Heart left ventricle (tissue), 16 donors: ENCODE data around the gene CALML6. TPM values are rescaled to one million over a fixed set of nuclear protein-coding genes. Genes with fewer than 3 reads are reported as not detected.

Experiments
- ATAC-seq, 4 donors: fragments of 200-7000 bp; cut with Tn5 transposase; one replicate each; pipeline ENCODE4 v1.9.1; 2020 to 2022; ENCODE audit warnings: moderate library complexity in 4 of 4, mild to moderate bottlenecking in 3 of 4, moderate number of reproducible peaks in 1 of 4
- DNase-seq, 5 donors: peaks; one replicate each; pipeline ENCODE4 v3.0.0-alpha.2; 2020
- H3K27ac ChIP-seq, 12 donors: fragments of 200-600 bp; sonication (generic) in 4 of 12; one replicate each; pipeline versions ENCODE4 v1.5.0 to v1.8.0; 2016 to 2022; ENCODE audit warnings: mild to moderate bottlenecking in 2 of 12
- H3K27me3 ChIP-seq, 9 donors: fragments of 200-600 bp; sonication (generic) in 2 of 9; one replicate each; pipeline versions ENCODE4 v1.5.1 to v1.8.0; 2016 to 2022; ENCODE audit warnings: mild to moderate bottlenecking in 3 of 9
- H3K36me3 ChIP-seq, 9 donors: fragments of 200-600 bp; sonication (generic) in 2 of 9; one replicate each; pipeline versions ENCODE4 v1.5.0 to v1.8.0; 2018 to 2022; ENCODE audit warnings: mild to moderate bottlenecking in 2 of 9
- H3K4me1 ChIP-seq, 12 donors: fragments of 200-600 bp; sonication (generic) in 4 of 12; one replicate each; pipeline versions ENCODE4 v1.5.0 to v1.8.0; 2016 to 2022; ENCODE audit warnings: mild to moderate bottlenecking in 3 of 12
- H3K4me3 ChIP-seq, 12 donors: fragments of 200-600 bp; sonication (generic) in 4 of 12; one replicate each; pipeline versions ENCODE4 v1.5.0 to v1.8.0; 2017 to 2022; ENCODE audit warnings: mild to moderate bottlenecking in 9 of 12, moderate library complexity in 4 of 12
- H3K9me3 ChIP-seq, 12 donors: fragments of 200-600 bp; sonication (generic) in 4 of 12; one replicate each; pipeline versions ENCODE4 v1.5.0 to v1.8.0; 2016 to 2022; ENCODE audit warnings: mild to moderate bottlenecking in 1 of 12
- CTCF ChIP-seq, 12 donors: fragments of 200-600 bp; sonication (generic) in 4 of 12; IDR thresholded peaks; one replicate each; pipeline versions ENCODE4 v1.5.0 to v1.8.0; 2018 to 2022; ENCODE audit warnings: antibody characterized with exemption in 12 of 12, mild to moderate bottlenecking in 5 of 12
- POLR2A ChIP-seq, 2 donors: fragments of 450-650 bp; IDR thresholded peaks; one replicate each; pipeline ENCODE4 v1.6.1; 2017; ENCODE audit warnings: antibody characterized with exemption in 2 of 2, mild to moderate bottlenecking in 2 of 2, moderate library complexity in 2 of 2
- WGBS, 4 donors: extraction: QIAGEN DNeasy Blood & Tissue Kit in 2 of 4; methylation state at CpG; one replicate each; pipeline versions ENCODE4 v1.1.5 to v1.1.7; 2013 to 2018; 5-methylcytosine and 5-hydroxymethylcytosine counted together
- intact Hi-C, 10 donors: fragments of 100-400 bp; cut with DNase I; formaldehyde crosslinking; loops; one replicate each; pipeline versions ENCODE4 v1.11.1 to v1.14.2; 2022
- polyA plus RNA-seq, 2 donors: library from polyadenylated mRNA; stranded (reverse); fragments of 200-250 nt; gene quantifications; one replicate each; pipeline ENCODE4 v1.2.3, GENCODE V29; 2013
- total RNA-seq, 9 donors: library from RNA; depleted of rRNA in 2 of 9; stranded (reverse); fragments of >200 nt in 2 of 9; fragmentation: NEBNext Ultra II Directional in 3 of 9; extraction: Animal tissue kit (Norgen Biotek cat#: 25700) in 3 of 9; gene quantifications; one replicate each; pipeline versions ENCODE4 v1.1.0 to v1.2.4, GENCODE V29; 2016 to 2023
- donor health status: ischemic (EF 13 %, LVEDD 7.1; RV severe dilation, severe dysfunction).
- donor health status: healthy with polysubstance abuse.
- donor health status: DM: no; HTN: yes; CAD: no.
- donor health status: DM: no; HTN: no; CAD: no.
- donor health status: ischemic (EF 25% LVEDD 6.9; RV normal size, moderate dysfunction).
- donor health status: ischemic (EF 25% LVEDD 5.7; RV mildly dilated, moderate dysfunction).
- donor health status: healthy.
- donor health status: DM: yes; HTN: yes; CAD: no.
- donor health status: ischemic (EF 35%, LVEDD 5.7; RV mildly dilated, moderate dysfunction).
- donor health status: nonischemic (EF 11% LVEDD 7.7; RV severe dilation, severe dysfunction).
- donor health status: DM: yes; HTN: yes; CAD: no.
- donor health status: PGD.
- donor health status: ischemic (EF 29% LVEDD 5.4; RV normal size, mild dysfunction).
- donor health status: nonischemic (EF 23%, LVEDD 6.1; RV moderate dilation, normal function).

The CALML6 gene
- total and polyA plus RNA-seq, 11 donors, result 0.17 to 0.58 (median 0.29) TPM; not detected in 8

GRCh38 chr1:1892763-1893120 is 22.3 kb upstream of the CALML6 start:
- Histone ChIP-seq H3K27me3 (peaks cover 0 to 4% (median 0%) of the 10 kb centered on the region in 9 donors), H3K36me3 (no peaks in the 10 kb centered on the region), H3K27ac (peak overlapping the region in 2 of 12 donors; percentile 96 to 97), H3K4me1 (peaks cover 0 to 57% (median 40%) of the 10 kb centered on the region in 12 donors), H3K4me3 (no peak overlapping the region), H3K9me3 (no peaks in the 10 kb centered on the region)
- WGBS, 4 donors, result 89 to 95% (median 93%) methylated on average over 7 of the region's 7 CpGs
- TF ChIP-seq POLR2A (IDR thresholded peaks at IDR 0.05) (no peak), CTCF (IDR thresholded peaks at IDR 0.05) (no peak)
- DNase-seq, result no peak
- no peak for ATAC-seq
- intact Hi-C loops, result loop anchor here in 8 of 10 donors (1.0 to 10.0 kb wide), 6 partner anchors 15 to 118 kb away; partner anchors contain the start of gene NADK (in 2 of the 8)

GRCh38 chr1:1893291-1893985 is 21.6 kb upstream of the CALML6 start:
- H3K27me3 ChIP-seq, result peaks cover 0 to 4% (median 0%) of the 10 kb centered on the region in 9 donors
- ATAC-seq (no peak), DNase-seq (peak in 1 of 5 donors; percentile 59)
- H3K36me3 ChIP-seq, result no peaks in the 10 kb centered on the region
- intact Hi-C loops, result loop anchor here in 8 of 10 donors (1.0 to 10.0 kb wide), 6 partner anchors 14 to 119 kb away; partner anchors contain the start of gene NADK (in 2 of the 8)
- WGBS, 4 donors, result 86 to 92% (median 88%) methylated on average over 15 to 19 of the region's 19 CpGs
- peak overlapping the region in 1 of 12 donors; percentile 63 for H3K27ac ChIP-seq
- no peaks in the 10 kb centered on the region for H3K9me3 ChIP-seq
- TF ChIP-seq POLR2A (IDR thresholded peaks at IDR 0.05), result no peak
- no peak for TF ChIP-seq CTCF (IDR thresholded peaks at IDR 0.05)
- peaks cover 0 to 50% (median 33%) of the 10 kb centered on the region in 12 donors for H3K4me1 ChIP-seq
- H3K4me3 ChIP-seq, result no peak overlapping the region

GRCh38 chr1:1893997-1894353 is 21.1 kb upstream of the CALML6 start:
- no peak for TF ChIP-seq CTCF (IDR thresholded peaks at IDR 0.05)
- no peak for TF ChIP-seq POLR2A (IDR thresholded peaks at IDR 0.05)
- DNase-seq, result no peak
- Histone ChIP-seq H3K36me3 (no peaks in the 10 kb centered on the region), H3K27ac (peak overlapping the region in 7 of 12 donors; percentile 22 to 63 (median 31)), H3K4me3 (no peak overlapping the region), H3K4me1 (peaks cover 0 to 45% (median 28%) of the 10 kb centered on the region in 12 donors), H3K27me3 (peaks cover 0 to 4% (median 0%) of the 10 kb centered on the region in 9 donors), H3K9me3 (no peaks in the 10 kb centered on the region)
- ATAC-seq, result no peak
- intact Hi-C loops, result loop anchor here in 8 of 10 donors (1.0 to 10.0 kb wide), 6 partner anchors 13 to 119 kb away; partner anchors contain the start of gene NADK (in 2 of the 8)
- WGBS, 4 donors, result 90 to 96% (median 93%) methylated on average over 2 of the region's 2 CpGs

- H3K27ac ChIP-seq, result peak overlapping the region in 9 of 12 donors; percentile 13 to 63 (median 29)
- H3K4me1 ChIP-seq, result peaks cover 0 to 40% (median 23%) of the 10 kb centered on the region in 12 donors
- H3K9me3 ChIP-seq, result no peaks in the 10 kb centered on the region
- ATAC-seq (peak; percentile 12 to 52 (median 34)), DNase-seq (peak in 4 of 5 donors; percentile 28 to 76 (median 62))
- no peak for TF ChIP-seq POLR2A (IDR thresholded peaks at IDR 0.05)
- TF ChIP-seq CTCF (IDR thresholded peaks at IDR 0.05), result no peak
- 14 to 21% (median 16%) methylated on average over 13 to 14 of the region's 14 CpGs for WGBS, 4 donors
- peaks cover 0 to 4% (median 0%) of the 10 kb centered on the region in 9 donors for H3K27me3 ChIP-seq
- no peaks in the 10 kb centered on the region for H3K36me3 ChIP-seq
- intact Hi-C loops, result loop anchor here in 8 of 10 donors (5.0 to 10.0 kb wide), 5 partner anchors 37 to 120 kb away; partner anchors contain the start of gene NADK (in 3 of the 8)
- H3K4me3 ChIP-seq, result peak overlapping the region in 6 of 12 donors; percentile 7 to 29 (median 14)
Measured at GRCh38 chr1:1894354-1895059, 20.6 kb upstream of the CALML6 start.
